Activated naive CD8-positive, alpha-beta T cell treated with anti-CD3 and anti-CD28 coated beads, Interleukin-2, amount 50 U/mL, for 24 hours (primary cell): ENCODE results near the gene ARHGEF40.

Experiments used
- ATAC-seq: fragments of 150-1000 bp; cut with Tn5 transposase; one replicate; pipeline ENCODE4 v1.10.0; 2021
- DNase-seq: peaks from one replicate; pipeline ENCODE4 v3.0.0; 2021
- H3K27ac Mint-ChIP-seq: one replicate; pipeline ENCODE4 v1.8.0; 2021; ENCODE audit warnings: mild to moderate bottlenecking, mixed read lengths
- H3K27me3 Mint-ChIP-seq: one replicate; pipeline ENCODE4 v1.8.0; 2021; ENCODE audit warnings: mixed read lengths
- H3K36me3 Mint-ChIP-seq: one replicate; pipeline ENCODE4 v1.8.0; 2021; ENCODE audit warnings: low read depth, mixed read lengths
- H3K4me1 Mint-ChIP-seq: one replicate; pipeline ENCODE4 v1.8.0; 2021; ENCODE audit warnings: mixed read lengths
- H3K4me3 Mint-ChIP-seq: one replicate; pipeline ENCODE4 v1.8.0; 2021; ENCODE audit warnings: mild to moderate bottlenecking, moderate library complexity, mixed read lengths
- H3K9me3 Mint-ChIP-seq: one replicate; pipeline ENCODE4 v1.8.0; 2021; ENCODE audit warnings: mixed read lengths

ARHGEF40 gene

GRCh38 chr14:21091821-21092272 lies 21.7 kb downstream of the ARHGEF40 start:
- Mint-ChIP-seq H3K4me1 (peaks cover 20% of the 10 kb centered on the region), H3K36me3 (no peaks in the 10 kb centered on the region), H3K9me3 (no peaks in the 10 kb centered on the region), H3K4me3 (no peak overlapping the region), H3K27ac (no peak overlapping the region), H3K27me3 (no peaks in the 10 kb centered on the region)
- ATAC-seq (no peak), DNase-seq (no peak)

GRCh38 chr14:21092273-21093011 lies 22.3 kb downstream of the ARHGEF40 start:
- Mint-ChIP-seq H3K27me3 (no peaks in the 10 kb centered on the region), H3K36me3 (no peaks in the 10 kb centered on the region), H3K9me3 (no peaks in the 10 kb centered on the region), H3K4me3 (no peak overlapping the region), H3K27ac (no peak overlapping the region), H3K4me1 (peaks cover 19% of the 10 kb centered on the region)
- peak; percentile 85 for ATAC-seq
- DNase-seq: peak; percentile 94

- no peaks in the 10 kb centered on the region for H3K27me3 Mint-ChIP-seq
- peaks cover 13% of the 10 kb centered on the region for H3K4me1 Mint-ChIP-seq
- H3K27ac Mint-ChIP-seq: no peak overlapping the region
- no peaks in the 10 kb centered on the region for H3K36me3 Mint-ChIP-seq
- DNase-seq (no peak), ATAC-seq (no peak)
- no peaks in the 10 kb centered on the region for H3K9me3 Mint-ChIP-seq
- no peak overlapping the region for H3K4me3 Mint-ChIP-seq
Measured at GRCh38 chr14:21093018-21093417, 22.9 kb downstream of the ARHGEF40 start.

- ATAC-seq: no peak
- no peaks in the 10 kb centered on the region for H3K9me3 Mint-ChIP-seq
- DNase-seq: no peak
- H3K4me3 Mint-ChIP-seq: no peak overlapping the region
- H3K36me3 Mint-ChIP-seq: no peaks in the 10 kb centered on the region
- H3K4me1 Mint-ChIP-seq: peaks cover 14% of the 10 kb centered on the region
- H3K27me3 Mint-ChIP-seq: no peaks in the 10 kb centered on the region
- no peak overlapping the region for H3K27ac Mint-ChIP-seq
Measured at GRCh38 chr14:21093769-21094681, 23.9 kb downstream of the ARHGEF40 start.

GRCh38 chr14:21095430-21096205 lies 25.5 kb downstream of the ARHGEF40 start:
- H3K9me3 Mint-ChIP-seq: no peaks in the 10 kb centered on the region
- H3K27ac Mint-ChIP-seq: no peak overlapping the region
- ATAC-seq (no peak), DNase-seq (no peak)
- H3K4me3 Mint-ChIP-seq: no peak overlapping the region
- no peaks in the 10 kb centered on the region for H3K36me3 Mint-ChIP-seq
- no peaks in the 10 kb centered on the region for H3K27me3 Mint-ChIP-seq
- H3K4me1 Mint-ChIP-seq: peaks cover 19% of the 10 kb centered on the region

- no peak overlapping the region for H3K27ac Mint-ChIP-seq
Measured at GRCh38 chr14:21096438-21096837, 26.3 kb downstream of the ARHGEF40 start.

GRCh38 chr14:21096978-21097635 lies 27.0 kb downstream of the ARHGEF40 start:
- H3K27me3 Mint-ChIP-seq: peaks cover 3% of the 10 kb centered on the region
- H3K4me3 Mint-ChIP-seq: peak overlapping the region; percentile 61
- ATAC-seq (no peak), DNase-seq (no peak)
- H3K36me3 Mint-ChIP-seq: no peaks in the 10 kb centered on the region
- no peak overlapping the region for H3K27ac Mint-ChIP-seq
- peaks cover 22% of the 10 kb centered on the region for H3K4me1 Mint-ChIP-seq
- H3K9me3 Mint-ChIP-seq: no peaks in the 10 kb centered on the region

More at GRCh38 chr14:21096438-21096837, 26.3 kb downstream of the ARHGEF40 start:
- H3K4me3 Mint-ChIP-seq: no peak overlapping the region
- no peaks in the 10 kb centered on the region for H3K9me3 Mint-ChIP-seq
- peaks cover 19% of the 10 kb centered on the region for H3K4me1 Mint-ChIP-seq
- peaks cover 1% of the 10 kb centered on the region for H3K27me3 Mint-ChIP-seq
- ATAC-seq (no peak), DNase-seq (no peak)
- H3K36me3 Mint-ChIP-seq: no peaks in the 10 kb centered on the region

GRCh38 chr14:21097636-21098075 lies 27.6 kb downstream of the ARHGEF40 start:
- Mint-ChIP-seq H3K9me3 (no peaks in the 10 kb centered on the region), H3K27me3 (peaks cover 3% of the 10 kb centered on the region), H3K4me1 (peaks cover 25% of the 10 kb centered on the region), H3K27ac (no peak overlapping the region), H3K36me3 (no peaks in the 10 kb centered on the region), H3K4me3 (peak overlapping the region; percentile 61)
- DNase-seq: no peak
- ATAC-seq: no peak

GRCh38 chr14:21098076-21098891 lies 28.2 kb downstream of the ARHGEF40 start, which contains the start of gene ZNF219:
Gene ZNF219 (minus strand): TSS chr14:21098655. CDS start chr14:21093591, 5,064 bp downstream.
- Mint-ChIP-seq H3K4me3 (peak within 1 kb of the TSS; percentile 84), H3K9me3 (no peaks in the 10 kb centered on the region), H3K36me3 (no peaks in the 10 kb centered on the region), H3K4me1 (peaks cover 27% of the 10 kb centered on the region), H3K27me3 (peaks cover 3% of the 10 kb centered on the region), H3K27ac (peak within 1 kb of the TSS; percentile 71)
- peak; percentile 36 for DNase-seq
- ATAC-seq: no peak

- peaks cover 29% of the 10 kb centered on the region for H3K4me1 Mint-ChIP-seq
- DNase-seq (no peak), ATAC-seq (no peak)
- peak overlapping the region; percentile 84 for H3K4me3 Mint-ChIP-seq
- peaks cover 3% of the 10 kb centered on the region for H3K27me3 Mint-ChIP-seq
- no peaks in the 10 kb centered on the region for H3K9me3 Mint-ChIP-seq
- H3K27ac Mint-ChIP-seq: peak overlapping the region; percentile 71
- no peaks in the 10 kb centered on the region for H3K36me3 Mint-ChIP-seq
Measured at GRCh38 chr14:21098892-21099595, 28.9 kb downstream of the ARHGEF40 start.

- Mint-ChIP-seq H3K4me3 (peak overlapping the region; percentile 84), H3K27ac (no peak overlapping the region), H3K27me3 (peaks cover 3% of the 10 kb centered on the region), H3K4me1 (peaks cover 31% of the 10 kb centered on the region), H3K9me3 (no peaks in the 10 kb centered on the region), H3K36me3 (no peaks in the 10 kb centered on the region)
- ATAC-seq (no peak), DNase-seq (no peak)
Measured at GRCh38 chr14:21099596-21099985, 29.5 kb downstream of the ARHGEF40 start.

- peaks cover 37% of the 10 kb centered on the region for H3K4me1 Mint-ChIP-seq
- DNase-seq (no peak), ATAC-seq (no peak)
- H3K4me3 Mint-ChIP-seq: no peak within 1 kb of the TSS
- no peaks in the 10 kb centered on the region for H3K36me3 Mint-ChIP-seq
- H3K27ac Mint-ChIP-seq: no peak within 1 kb of the TSS
- H3K27me3 Mint-ChIP-seq: peaks cover 3% of the 10 kb centered on the region
- H3K9me3 Mint-ChIP-seq: no peaks in the 10 kb centered on the region
Measured at GRCh38 chr14:21100931-21101330, 30.8 kb downstream of the ARHGEF40 start, which contains the start of gene TMEM253. Gene TMEM253 (plus strand): TSS chr14:21101066. CDS start chr14:21101344, 278 bp downstream.
